AG09309 (cell line): ENCODE measurements around the gene DPYSL4.

Source experiments
- DNase-seq: peaks from one replicate; pipeline ENCODE4 v3.0.0-alpha.2; 2010; ENCODE audit warnings: low read depth
- H3K4me3 ChIP-seq: 2 replicates; pipeline ENCODE4 v1.5.1; 2011; ENCODE audit warnings: mild to moderate bottlenecking, low read depth, low read length, moderate library complexity; ENCODE audit not compliant: control insufficient read depth
- CTCF ChIP-seq: IDR thresholded peaks from 2 replicates; pipeline ENCODE4 v1.5.1; 2011; ENCODE audit warnings: mild to moderate bottlenecking, low read depth, low read length, inconsistent platforms; ENCODE audit not compliant: insufficient read depth, control insufficient read depth; ENCODE audit errors: missing control alignments

Gene DPYSL4

GRCh38 chr10:132162021-132162531, 24.7 kb upstream of the DPYSL4 start:
- no peak overlapping the region for H3K4me3 ChIP-seq
- no peak for DNase-seq
- TF ChIP-seq CTCF, result no peak

GRCh38 chr10:132162590-132163277, 24.0 kb upstream of the DPYSL4 start:
- TF ChIP-seq CTCF, result no peak
- H3K4me3 ChIP-seq, result no peak overlapping the region

GRCh38 chr10:132163278-132163765, 23.4 kb upstream of the DPYSL4 start:
- no peak overlapping the region for H3K4me3 ChIP-seq
- no peak for TF ChIP-seq CTCF
- DNase-seq, result no peak

More at GRCh38 chr10:132162590-132163277, 24.0 kb upstream of the DPYSL4 start:
- DNase-seq, result no peak

GRCh38 chr10:132163826-132164515, 22.8 kb upstream of the DPYSL4 start:
- DNase-seq, result no peak
- no peak overlapping the region for H3K4me3 ChIP-seq
- no peak for TF ChIP-seq CTCF

- TF ChIP-seq CTCF, result no peak
- DNase-seq, result no peak
Observed at GRCh38 chr10:132164761-132165278, 21.9 kb upstream of the DPYSL4 start.

GRCh38 chr10:132165416-132165980, 21.2 kb upstream of the DPYSL4 start:
- H3K4me3 ChIP-seq, result no peak overlapping the region
- TF ChIP-seq CTCF, result no peak
- no peak for DNase-seq

More at GRCh38 chr10:132164761-132165278, 21.9 kb upstream of the DPYSL4 start:
- no peak overlapping the region for H3K4me3 ChIP-seq
